GM19043 (cell line): ENCODE results near the gene RECK.
"Not testable (repeated sequence)": the region's sequence is repeated elsewhere in the genome, so short reads cannot be mapped to it uniquely, and the experiment has no call there.

ENCODE experiments used
- ATAC-seq: cut with Tn5 transposase; IDR thresholded peaks from one replicate; pipeline ENCODE4 v1.9.1; 2021; ENCODE audit warnings: low read depth; ENCODE audit not compliant: unreplicated experiment

The RECK gene

GRCh38 chr9:36063804-36064447 lies 27.2 kb downstream of the RECK start:
- no peak for ATAC-seq

GRCh38 chr9:36064448-36065037 lies 27.8 kb downstream of the RECK start:
- no peak for ATAC-seq

DNA sequence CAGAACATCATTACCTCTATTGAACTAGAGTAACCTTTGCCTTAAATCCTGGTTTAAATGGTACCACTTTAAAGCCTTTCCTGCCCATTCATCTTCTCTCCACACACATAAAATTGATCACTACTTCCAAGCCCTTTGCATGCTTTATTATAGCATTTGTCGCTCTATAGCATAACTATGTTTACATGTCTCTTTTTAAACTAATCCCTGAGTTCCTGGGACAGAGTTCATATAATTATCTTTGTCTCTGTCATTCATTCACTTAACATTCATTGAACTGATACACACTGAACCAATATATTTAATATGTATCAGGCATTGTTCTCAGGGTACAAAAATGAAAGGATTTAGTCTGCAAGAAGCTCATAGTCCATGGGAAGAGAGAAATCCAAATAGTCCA lies 37.3 kb downstream of the RECK start:
- ATAC-seq = no peak

DNA sequence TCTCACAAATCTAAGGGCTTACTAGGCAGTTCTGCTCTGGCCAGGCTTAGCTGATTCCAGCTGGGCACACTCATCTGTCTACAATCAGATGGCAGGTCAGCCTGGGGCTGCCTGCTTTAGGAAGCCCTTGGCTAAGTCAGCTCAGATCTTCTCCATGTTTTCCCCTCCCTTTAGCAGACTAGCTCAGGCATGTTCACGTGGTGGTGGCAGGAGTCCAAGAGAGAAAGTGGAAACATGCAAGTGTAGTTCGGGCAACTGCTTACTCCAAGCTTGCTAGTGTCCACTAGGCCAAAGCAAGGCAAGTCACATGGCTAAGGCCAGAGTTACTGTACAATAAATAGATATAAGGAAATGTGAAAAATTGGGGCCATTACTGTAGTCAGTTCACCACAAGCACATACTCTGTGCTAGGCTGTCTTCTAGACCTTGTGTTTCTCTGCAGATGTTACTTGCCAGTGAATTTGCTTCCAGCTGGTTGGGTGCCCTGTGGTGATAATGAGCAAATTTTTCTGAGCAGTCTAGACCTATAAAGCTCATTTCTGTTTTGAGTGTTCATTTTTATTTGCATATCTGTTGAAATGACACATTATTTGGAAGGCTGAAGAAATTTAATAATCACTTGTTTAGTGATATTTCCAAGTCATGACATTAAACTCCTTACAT lies 38.3 kb downstream of the RECK start:
- no peak for ATAC-seq

DNA sequence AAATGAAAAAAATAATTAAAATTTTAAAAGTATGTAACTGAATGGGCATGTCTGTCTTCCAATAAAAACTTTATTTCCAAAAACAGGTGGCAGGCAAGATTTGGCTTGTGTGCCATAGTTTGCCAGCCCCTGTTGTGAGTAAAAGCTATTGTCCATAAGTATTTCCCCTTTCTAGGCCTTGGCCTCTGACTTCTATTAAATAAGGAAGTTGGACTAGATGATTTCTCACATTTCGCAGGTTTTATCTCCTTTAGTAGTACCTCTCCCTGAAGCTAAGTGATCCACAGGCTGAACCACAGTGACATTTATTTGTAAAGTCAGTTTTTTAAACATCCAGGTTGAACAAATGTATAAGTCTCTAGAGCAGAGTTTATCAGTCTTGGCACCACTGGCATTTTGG lies 41.3 kb downstream of the RECK start:
- ATAC-seq = no peak

DNA sequence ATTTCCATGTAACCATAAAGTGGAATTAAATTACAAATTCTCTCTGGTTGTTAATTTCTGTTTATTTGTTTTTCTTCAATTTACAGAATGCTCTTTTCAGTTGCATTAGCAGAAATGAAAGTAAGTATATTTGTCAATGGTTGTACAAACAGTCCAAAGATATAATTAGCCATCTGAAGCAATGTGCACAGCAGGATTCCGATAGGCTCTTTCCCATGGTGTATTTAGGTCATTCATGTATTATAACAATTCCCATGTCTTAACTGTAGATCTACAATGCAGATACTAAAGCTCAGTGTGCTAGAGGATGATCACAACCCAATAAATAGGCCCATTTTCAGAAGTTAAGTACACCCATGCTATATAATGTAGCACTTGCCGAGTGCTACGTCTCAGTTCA lies 43.8 kb downstream of the RECK start:
- ATAC-seq = no peak

DNA sequence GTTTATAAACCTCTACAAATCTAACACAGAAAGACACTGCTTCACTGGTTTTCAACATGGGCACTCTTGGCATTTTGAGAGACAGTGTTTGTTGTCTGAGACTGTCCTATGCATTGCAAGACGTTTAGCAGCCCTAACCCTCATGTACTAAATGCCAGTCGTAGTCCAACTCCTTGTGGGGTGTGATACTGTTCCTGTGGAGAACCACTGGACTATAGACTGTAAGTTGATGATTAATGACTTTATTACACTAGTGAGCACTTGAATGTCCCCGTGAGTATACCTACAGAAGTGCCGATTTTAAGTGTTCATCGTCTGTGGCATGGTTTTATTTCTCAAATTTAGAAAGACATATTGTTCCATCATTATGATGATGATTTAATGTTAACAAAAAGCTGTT lies 46.2 kb downstream of the RECK start:
- no peak for ATAC-seq

DNA sequence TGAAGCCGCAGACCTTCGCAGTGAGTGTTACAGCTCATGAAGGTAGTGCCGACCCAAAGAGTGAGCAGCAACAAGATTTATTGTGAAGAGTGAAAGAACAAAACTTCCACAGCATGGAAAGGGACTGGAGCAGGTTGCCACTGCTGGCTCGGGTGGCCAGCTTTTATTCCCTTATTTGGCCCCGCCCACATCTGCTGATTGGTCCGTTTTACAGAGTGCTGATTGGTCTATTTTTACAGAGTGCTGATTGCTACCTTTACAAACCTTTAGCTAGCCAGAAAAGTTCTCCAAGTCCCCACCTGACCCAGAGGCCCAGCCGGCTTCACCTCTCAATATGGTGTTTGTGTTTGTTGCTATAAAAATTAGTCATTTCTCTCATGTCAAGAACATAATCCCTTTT lies 49.7 kb downstream of the RECK start:
- ATAC-seq = no peak

DNA sequence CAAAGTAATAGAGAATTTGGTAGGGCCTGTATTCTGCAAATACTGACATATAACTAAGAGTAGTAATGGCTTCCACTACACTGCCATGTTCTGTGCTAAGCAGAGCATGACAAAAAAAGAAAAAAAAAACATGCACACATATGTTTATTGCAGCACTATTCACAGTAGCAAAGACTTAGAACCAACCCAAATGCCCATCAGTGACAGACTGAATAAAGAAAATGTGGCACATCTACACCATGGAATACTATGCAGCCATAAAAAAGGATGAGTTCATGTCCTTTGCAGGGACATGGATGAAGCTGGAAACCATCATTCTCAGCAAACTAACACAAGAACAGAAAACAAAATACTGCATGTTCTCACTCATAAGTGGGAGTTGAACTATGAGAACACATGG lies 50.3 kb downstream of the RECK start:
- ATAC-seq = not testable (repeated sequence)

DNA sequence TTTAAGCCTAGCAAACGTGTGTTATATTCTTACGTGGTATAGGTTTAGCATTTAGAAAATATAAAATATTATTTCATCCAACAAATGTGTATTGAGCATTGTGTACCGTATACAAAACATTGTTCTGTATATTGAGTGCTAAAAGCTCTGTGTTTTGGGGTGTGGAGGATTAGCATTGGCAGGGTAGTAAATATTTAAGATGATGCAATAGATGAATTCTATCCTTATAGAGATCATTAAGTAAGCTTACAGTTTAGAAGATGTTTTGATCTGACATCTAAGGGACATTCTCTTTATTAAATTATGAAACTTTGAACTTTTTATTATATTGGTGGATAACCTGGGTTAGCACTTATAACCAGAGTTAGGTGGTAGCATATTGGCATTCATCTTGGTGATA lies 51.3 kb downstream of the RECK start:
- ATAC-seq = no peak

GRCh38 chr9:36091026-36091953 lies 54.6 kb downstream of the RECK start:
- no peak for ATAC-seq

DNA sequence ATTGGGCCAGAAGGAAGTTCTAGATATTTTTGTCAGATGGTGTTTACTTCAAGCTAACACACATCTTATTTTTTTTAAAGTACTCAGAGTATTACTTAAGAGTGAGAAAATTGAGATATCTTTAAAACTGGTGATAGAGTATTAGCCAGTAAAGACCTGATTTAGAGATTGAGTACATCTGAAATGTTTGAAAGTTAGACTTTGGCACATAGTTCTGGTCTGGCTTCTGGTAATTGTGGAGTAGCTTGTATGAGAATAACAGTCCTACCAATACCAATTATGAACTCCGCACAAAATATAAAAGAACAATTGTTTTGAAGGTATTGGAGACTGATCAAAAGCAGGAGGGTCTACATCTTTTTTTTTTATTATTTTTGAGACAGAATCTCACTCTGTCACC lies 55.3 kb downstream of the RECK start:
- ATAC-seq = no peak

GRCh38 chr9:36092509-36093215 lies 55.9 kb downstream of the RECK start:
- ATAC-seq = peak; percentile 98

DNA sequence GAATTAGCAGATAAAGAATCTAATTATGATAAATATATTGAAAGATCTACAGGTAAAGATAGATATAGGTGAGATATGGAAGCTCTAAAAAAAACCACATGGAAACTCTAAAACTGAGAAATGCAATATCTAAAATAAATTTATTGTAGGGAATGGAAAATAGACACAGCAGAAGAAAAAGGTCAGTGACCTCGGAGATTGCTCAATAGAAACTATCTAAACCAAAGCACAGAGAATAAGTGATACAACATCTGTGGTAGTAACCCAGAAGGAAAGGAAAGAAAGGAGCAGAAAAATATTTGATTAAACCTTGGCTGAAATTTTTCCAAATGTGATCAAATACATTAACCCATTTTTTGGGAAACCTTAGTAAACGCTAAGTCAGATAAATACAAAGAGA lies 56.7 kb downstream of the RECK start:
- no peak for ATAC-seq

DNA sequence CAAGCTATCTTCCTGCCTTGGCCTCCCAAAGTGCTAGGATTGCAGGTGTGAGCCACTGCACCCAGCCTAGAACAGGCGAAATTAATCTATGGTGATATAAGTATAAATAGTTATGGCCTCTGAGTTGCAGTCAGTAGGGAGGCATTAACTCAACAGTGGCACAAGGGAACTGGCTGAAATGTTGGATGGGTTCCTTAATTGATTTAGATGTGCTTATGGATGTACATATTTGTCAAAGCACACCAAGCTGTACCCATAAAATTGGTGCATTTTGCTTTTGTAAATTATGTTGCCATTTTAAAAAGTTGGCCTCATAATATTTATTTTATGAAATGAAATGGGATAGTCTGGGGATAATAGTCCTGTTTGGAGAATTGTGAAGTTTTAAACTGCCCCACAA lies 63.0 kb downstream of the RECK start:
- no peak for ATAC-seq

DNA sequence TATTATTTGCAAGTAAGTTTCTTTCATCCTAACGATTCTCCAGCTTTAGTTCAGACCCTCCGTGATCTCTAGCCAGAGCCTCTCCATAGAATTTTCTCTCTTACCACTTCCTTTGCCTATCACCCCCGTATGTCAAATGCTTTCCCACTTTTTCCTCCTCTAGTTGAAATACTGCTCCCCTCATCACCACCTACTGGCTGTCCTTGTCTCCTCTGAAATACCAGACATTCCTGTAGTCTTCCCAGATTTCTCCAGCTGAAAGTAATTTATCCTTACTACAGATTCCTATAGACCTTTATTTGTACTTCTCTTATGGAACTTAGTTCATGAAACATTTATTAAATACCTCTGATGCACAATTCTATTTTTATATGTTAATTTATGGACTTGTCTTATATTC lies 63.8 kb downstream of the RECK start:
- no peak for ATAC-seq

- ATAC-seq = no peak
Observed at GRCh38 chr9:36101916-36102741, 65.4 kb downstream of the RECK start.

DNA sequence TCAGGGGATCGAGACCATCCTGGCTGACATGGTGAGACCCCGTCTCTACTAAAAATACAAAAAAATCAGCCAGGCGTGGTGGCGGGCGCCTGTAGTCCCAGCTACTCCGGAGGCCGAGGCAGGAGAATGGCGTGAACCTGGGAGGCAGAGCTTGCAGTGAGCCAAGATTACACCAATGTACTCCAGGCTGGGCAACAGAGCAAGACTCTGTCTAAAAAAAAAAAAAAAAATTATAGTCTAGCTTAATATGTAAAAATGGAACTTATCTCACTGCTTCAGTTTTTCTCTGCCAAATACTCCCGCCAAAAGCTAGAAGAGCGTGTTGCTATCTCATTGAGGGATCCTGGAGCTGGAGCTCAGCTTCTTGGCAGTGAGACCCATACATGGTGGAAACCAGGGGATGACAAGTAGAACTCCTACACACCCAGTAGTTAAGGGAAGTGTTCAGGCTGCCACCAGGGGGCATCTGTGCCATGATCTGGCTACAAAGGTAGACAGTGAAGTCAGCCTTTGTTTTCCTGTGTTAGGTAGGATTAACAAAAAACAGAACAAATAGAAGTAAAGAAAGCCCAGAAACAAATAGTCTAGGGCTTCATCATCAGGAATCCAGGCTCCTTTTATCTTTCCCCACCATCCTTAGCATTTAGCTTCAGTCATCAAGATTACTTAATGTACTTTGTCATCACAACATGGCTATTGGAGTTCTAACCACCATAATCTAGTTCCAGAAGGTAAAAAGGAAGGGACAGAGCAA lies 66.2 kb downstream of the RECK start:
- ATAC-seq = peak; percentile 55

GRCh38 chr9:36109071-36109470 lies 72.4 kb downstream of the RECK start:
- no peak for ATAC-seq
